Keratinocyte (primary cell): ENCODE data around the gene MED15. TPM values are rescaled to one million over a fixed set of nuclear protein-coding genes. Genes with fewer than 3 reads are reported as not detected.

Experiments used
- DNase-seq: peaks from one replicate; pipeline ENCODE4 v3.0.0-alpha.2; 2011; ENCODE audit warnings: low read depth, missing footprints, low spot score
- FAIRE-seq: peaks from 2 replicates; lab custom pipeline; 2011; peaks lifted over from hg19 to GRCh38; lab: Jason Lieb, UNC
- H2AFZ ChIP-seq: 2 replicates; pipeline ENCODE4 v1.6.0; 2012; ENCODE audit warnings: low read length, control low read depth, inconsistent platforms; ENCODE audit not compliant: control insufficient read depth
- H3K27ac ChIP-seq: 2 replicates; pipeline ENCODE4 v1.5.1; 2011; ENCODE audit warnings: low read length; ENCODE audit not compliant: control insufficient read depth, insufficient read depth
- H3K27me3 ChIP-seq: 3 replicates; pipeline ENCODE4 v1.6.0; 2011; ENCODE audit warnings: low read length; ENCODE audit not compliant: control insufficient read depth, insufficient read depth; ENCODE audit errors: extremely low read depth
- H3K36me3 ChIP-seq, 2 experiments: 2 replicates in 1 of 2; 3 replicates in 1 of 2; pipeline ENCODE4 v1.5.1; 2011; ENCODE audit warnings: low read length in 2 of 2, mild to moderate bottlenecking in 1 of 2; ENCODE audit not compliant: control insufficient read depth in 2 of 2, insufficient read depth in 2 of 2; ENCODE audit errors: extremely low read depth in 1 of 2
- H3K4me1 ChIP-seq: 3 replicates; pipeline ENCODE4 v1.5.1; 2011; ENCODE audit warnings: low read length; ENCODE audit not compliant: control insufficient read depth, insufficient read depth; ENCODE audit errors: extremely low read depth
- H3K4me2 ChIP-seq: 3 replicates; pipeline ENCODE4 v1.6.0; 2011; ENCODE audit warnings: low read depth, low read length; ENCODE audit not compliant: control insufficient read depth, insufficient read depth; ENCODE audit errors: extremely low read depth
- H3K4me3 ChIP-seq, 3 experiments: fragments of 200-600 bp in 1 of 3; sonication (generic) in 1 of 3; 2 replicates in 2 of 3; 3 replicates in 1 of 3; pipeline ENCODE4 v1.5.1; 2011 to 2016; ENCODE audit warnings: low read length in 3 of 3, mild to moderate bottlenecking in 3 of 3, control low read depth in 2 of 3, inconsistent platforms in 1 of 3, low read depth in 1 of 3, mixed read lengths in 1 of 3, mixed run types in 1 of 3, moderate library complexity in 1 of 3; ENCODE audit not compliant: control insufficient read depth in 2 of 3, insufficient read depth in 2 of 3; ENCODE audit errors: extremely low read depth in 1 of 3
- H3K79me2 ChIP-seq: 2 replicates; pipeline ENCODE4 v1.6.0; 2012; ENCODE audit warnings: low read length; ENCODE audit not compliant: control insufficient read depth, insufficient read depth
- H3K9ac ChIP-seq: 3 replicates; pipeline ENCODE4 v1.6.0; 2011; ENCODE audit warnings: low read length; ENCODE audit not compliant: control insufficient read depth, insufficient read depth; ENCODE audit errors: extremely low read depth
- H3K9me1 ChIP-seq: 3 replicates; pipeline ENCODE4 v1.6.0; 2011; ENCODE audit warnings: low read length; ENCODE audit not compliant: control insufficient read depth, insufficient read depth; ENCODE audit errors: extremely low read depth
- H3K9me3 ChIP-seq: 2 replicates; pipeline ENCODE4 v1.5.1; 2012; ENCODE audit warnings: low read depth, low read length; ENCODE audit not compliant: control insufficient read depth
- H4K20me1 ChIP-seq: 3 replicates; pipeline ENCODE4 v1.6.0; 2011; ENCODE audit warnings: low read length; ENCODE audit not compliant: control insufficient read depth, insufficient read depth; ENCODE audit errors: extremely low read depth
- EZH2 ChIP-seq: IDR thresholded peaks from one replicate; pipeline ENCODE4 v1.6.1; 2012; ENCODE audit warnings: inconsistent platforms, mild to moderate bottlenecking, low read length, moderate library complexity
- dilution Hi-C: fragments of 300-500 bp; cut with MboI; formaldehyde crosslinking; loops from one replicate; pipeline ENCODE4 v1.7.0; 2020; ENCODE audit warnings: low sequenced_read_pairs; ENCODE audit not compliant: extremely low pct_ligation_motif_present
- polyA plus RNA-seq, 5 experiments: library from polyadenylated mRNA; depleted of rRNA in 3 of 5; stranded (reverse) in 3 of 5; stranded (forward) in 1 of 5; unstranded in 1 of 5; fragments of >200 nt; gene quantifications; 1 replicate in 1 of 5; 2 replicates in 3 of 5; 3 replicates in 1 of 5; pipeline versions ENCODE4 v1.2.1 to v1.2.3, GENCODE V29; 2011 to 2012; ENCODE audit warnings: missing spikeins in 2 of 5, low read depth in 1 of 5, low replicate concordance in 1 of 5
- TF ChIP-seq, protein P1 (sequence below), 3 experiments: IDR thresholded peaks in 1 of 3; conservative IDR thresholded peaks in 1 of 3; optimal IDR thresholded peaks in 1 of 3; 2 replicates in 2 of 3; 3 replicates in 1 of 3; pipeline versions ENCODE3 to v1.5.1; 2011; ENCODE audit warnings: low read length in 3 of 3, mild to moderate bottlenecking in 3 of 3, moderate library complexity in 2 of 3, control low read depth in 1 of 3, inconsistent platforms in 1 of 3; ENCODE audit not compliant: insufficient read depth in 2 of 3; ENCODE audit errors: extremely low read depth in 1 of 3

Gene MED15
- polyA plus RNA-seq, 1 donor (not counting 4 experiments of a cell fraction or from before 2014, with no cell fraction given): 24.9 TPM

DNA sequence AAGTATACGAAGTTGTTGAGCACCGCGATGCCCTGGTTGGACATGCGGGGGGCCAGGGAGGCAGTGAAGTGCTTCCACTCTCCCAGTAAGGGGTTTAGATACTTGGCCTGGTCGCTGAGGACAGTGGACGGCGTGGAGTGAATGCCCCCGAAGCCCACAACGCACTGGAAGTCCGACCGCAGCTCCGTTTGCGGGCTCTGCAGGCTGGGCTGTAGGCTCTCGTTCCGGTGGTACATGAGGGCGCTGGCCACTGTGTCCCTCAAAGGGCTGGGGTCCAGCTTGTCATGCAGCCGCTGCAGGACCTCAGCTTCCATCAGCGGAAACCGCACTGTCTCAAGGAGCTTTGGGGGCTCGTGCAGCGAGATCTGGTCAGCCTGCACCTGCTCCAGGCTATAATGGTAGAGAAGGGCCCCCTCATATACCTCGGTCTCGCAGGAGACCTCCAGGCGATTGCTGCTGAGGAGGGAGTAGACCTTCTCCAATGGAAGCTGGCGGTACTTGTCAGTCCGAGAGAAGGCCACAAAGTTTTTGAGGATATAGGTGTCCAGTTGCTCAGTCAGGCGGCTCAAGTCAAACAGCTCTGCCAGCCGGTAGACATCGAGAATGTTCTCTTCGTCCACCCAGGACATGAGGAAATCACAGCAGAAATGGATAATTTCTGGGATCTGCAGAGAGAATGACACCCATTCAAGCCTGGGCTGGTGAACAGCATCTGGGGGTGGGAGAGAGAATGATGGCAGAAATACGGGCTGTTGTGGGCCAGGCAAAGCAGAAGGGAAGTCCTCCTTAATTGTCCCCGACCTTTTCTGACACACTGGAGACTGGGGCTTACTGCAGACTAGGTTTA, 42.3 kb upstream of the MED15 start:
- H3K9ac ChIP-seq: no peak overlapping the region
- FAIRE-seq (no peak), DNase-seq (no peak)
- TF ChIP-seq EZH2: no peak
- TF ChIP-seq, protein P1, sequence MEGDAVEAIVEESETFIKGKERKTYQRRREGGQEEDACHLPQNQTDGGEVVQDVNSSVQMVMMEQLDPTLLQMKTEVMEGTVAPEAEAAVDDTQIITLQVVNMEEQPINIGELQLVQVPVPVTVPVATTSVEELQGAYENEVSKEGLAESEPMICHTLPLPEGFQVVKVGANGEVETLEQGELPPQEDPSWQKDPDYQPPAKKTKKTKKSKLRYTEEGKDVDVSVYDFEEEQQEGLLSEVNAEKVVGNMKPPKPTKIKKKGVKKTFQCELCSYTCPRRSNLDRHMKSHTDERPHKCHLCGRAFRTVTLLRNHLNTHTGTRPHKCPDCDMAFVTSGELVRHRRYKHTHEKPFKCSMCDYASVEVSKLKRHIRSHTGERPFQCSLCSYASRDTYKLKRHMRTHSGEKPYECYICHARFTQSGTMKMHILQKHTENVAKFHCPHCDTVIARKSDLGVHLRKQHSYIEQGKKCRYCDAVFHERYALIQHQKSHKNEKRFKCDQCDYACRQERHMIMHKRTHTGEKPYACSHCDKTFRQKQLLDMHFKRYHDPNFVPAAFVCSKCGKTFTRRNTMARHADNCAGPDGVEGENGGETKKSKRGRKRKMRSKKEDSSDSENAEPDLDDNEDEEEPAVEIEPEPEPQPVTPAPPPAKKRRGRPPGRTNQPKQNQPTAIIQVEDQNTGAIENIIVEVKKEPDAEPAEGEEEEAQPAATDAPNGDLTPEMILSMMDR (optimal IDR thresholded peaks at IDR 0.05 in 1 of 3, IDR thresholded peaks at IDR 0.05 in 1 of 3, conservative IDR thresholded peaks at IDR 0.05 in 1 of 3; ENCODE audit: extremely low read depth in 1 of 3, insufficient read depth in 2 of 3, low read length in 3 of 3): no peak
- no peaks in the 10 kb centered on the region for H3K9me1 ChIP-seq
- no peaks in the 10 kb centered on the region for H3K27me3 ChIP-seq
- H3K27ac ChIP-seq: no peak overlapping the region
- H4K20me1 ChIP-seq: no peaks in the 10 kb centered on the region
- no peaks in the 10 kb centered on the region for H3K9me3 ChIP-seq
- no peaks in the 10 kb centered on the region for H3K79me2 ChIP-seq
- dilution Hi-C loops: no loop called here
- peaks cover 0 to 9% of the 10 kb centered on the region in 2 experiments for H3K36me3 ChIP-seq
- H2AFZ ChIP-seq: no peak overlapping the region
- H3K4me2 ChIP-seq: no peak overlapping the region
- no peaks in the 10 kb centered on the region for H3K4me1 ChIP-seq
- no peak overlapping the region for H3K4me3 ChIP-seq

DNA sequence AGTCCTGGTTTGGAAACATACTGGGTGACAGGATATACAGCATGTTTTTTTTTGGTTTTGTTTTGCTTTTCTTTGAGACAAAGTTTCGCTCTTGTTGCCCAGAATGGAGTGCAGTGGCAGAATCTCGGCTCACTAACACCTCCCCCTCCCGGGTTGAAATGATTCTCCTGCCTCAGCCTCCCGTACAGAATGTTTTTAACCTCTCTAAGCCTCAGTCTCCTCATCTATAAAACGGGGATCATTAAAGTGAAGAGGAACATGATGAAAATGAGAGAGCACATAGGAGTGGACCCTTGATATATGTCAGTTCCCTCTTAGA, 41.7 kb upstream of the MED15 start:
- dilution Hi-C loops: no loop called here
- no peak for FAIRE-seq

More for the DNA sequence above, 41.7 kb upstream of the MED15 start:
- no peaks in the 10 kb centered on the region for H3K79me2 ChIP-seq
- DNase-seq: no peak
- H3K9me1 ChIP-seq: no peaks in the 10 kb centered on the region
- no peaks in the 10 kb centered on the region for H3K27me3 ChIP-seq
- H3K9ac ChIP-seq: no peak overlapping the region
- H3K27ac ChIP-seq: no peak overlapping the region
- TF ChIP-seq, protein P1 (optimal IDR thresholded peaks at IDR 0.05 in 1 of 3, IDR thresholded peaks at IDR 0.05 in 1 of 3, conservative IDR thresholded peaks at IDR 0.05 in 1 of 3; ENCODE audit: extremely low read depth in 1 of 3, insufficient read depth in 2 of 3, low read length in 3 of 3): no peak
- no peak for TF ChIP-seq EZH2
- H4K20me1 ChIP-seq: no peaks in the 10 kb centered on the region
- H3K9me3 ChIP-seq: no peaks in the 10 kb centered on the region
- no peaks in the 10 kb centered on the region for H3K4me1 ChIP-seq
- H3K36me3 ChIP-seq: peaks cover 0 to 9% of the 10 kb centered on the region in 2 experiments
- no peak overlapping the region for H2AFZ ChIP-seq
- H3K4me2 ChIP-seq: no peak overlapping the region
- no peak overlapping the region for H3K4me3 ChIP-seq
